Activated CD8-positive, alpha-beta memory T cell treated with anti-CD3 and anti-CD28 coated beads, Interleukin-2, amount 50 U/mL, for 1 hour (primary cell): ENCODE measurements around the gene REPS2.
"Not testable (repeated sequence)": the region's sequence is repeated elsewhere in the genome, so short reads cannot be mapped to it uniquely, and the experiment has no call there.

Source experiments
- DNase-seq: peaks from one replicate; pipeline ENCODE4 v3.0.0-alpha.2; 2020; ENCODE audit errors: extremely low read depth

The REPS2 gene

GRCh38 chrX:16963216-16963615 lies 16.8 kb downstream of the REPS2 start:
- DNase-seq, result no peak

GRCh38 chrX:16964976-16965375 lies 18.5 kb downstream of the REPS2 start:
- not testable (repeated sequence) for DNase-seq

- no peak for DNase-seq
These were observed 20.4 kb downstream of the REPS2 start for GRCh38 chrX:16966752-16967448.

GRCh38 chrX:16968753-16969152 lies 22.3 kb downstream of the REPS2 start:
- DNase-seq, result not testable (repeated sequence)

GRCh38 chrX:16970977-16971376 lies 24.5 kb downstream of the REPS2 start:
- DNase-seq, result no peak

- DNase-seq, result no peak
These were observed 25.2 kb downstream of the REPS2 start for GRCh38 chrX:16971694-16972093.

- DNase-seq, result no peak
These were observed 28.8 kb downstream of the REPS2 start for GRCh38 chrX:16975233-16975632.

- no peak for DNase-seq
These were observed 31.3 kb downstream of the REPS2 start for GRCh38 chrX:16977771-16978170.

GRCh38 chrX:16978193-16978984 lies 31.9 kb downstream of the REPS2 start:
- DNase-seq, result no peak

GRCh38 chrX:16979226-16979625 lies 32.8 kb downstream of the REPS2 start:
- no peak for DNase-seq

GRCh38 chrX:16981209-16981608 lies 34.8 kb downstream of the REPS2 start:
- DNase-seq, result no peak

- no peak for DNase-seq
These were observed 35.5 kb downstream of the REPS2 start for GRCh38 chrX:16981980-16982379.

- no peak for DNase-seq
These were observed 36.6 kb downstream of the REPS2 start for GRCh38 chrX:16983051-16983450.

GRCh38 chrX:16985286-16985685 lies 38.8 kb downstream of the REPS2 start:
- no peak for DNase-seq

- no peak for DNase-seq
These were observed 39.7 kb downstream of the REPS2 start for GRCh38 chrX:16986169-16986568.

- DNase-seq, result no peak
These were observed 43.3 kb downstream of the REPS2 start for GRCh38 chrX:16989750-16990149.

GRCh38 chrX:16990839-16991238 lies 44.4 kb downstream of the REPS2 start:
- no peak for DNase-seq

- DNase-seq, result no peak
These were observed 46.0 kb downstream of the REPS2 start for GRCh38 chrX:16992445-16992844.

- no peak for DNase-seq
These were observed 46.5 kb downstream of the REPS2 start for GRCh38 chrX:16992951-16993350.

GRCh38 chrX:16993791-16994318 lies 47.4 kb downstream of the REPS2 start:
- DNase-seq, result no peak

GRCh38 chrX:16994736-16995135 lies 48.3 kb downstream of the REPS2 start:
- no peak for DNase-seq

- no peak for DNase-seq
These were observed 50.9 kb downstream of the REPS2 start for GRCh38 chrX:16997313-16997712.

- no peak for DNase-seq
These were observed 52.8 kb downstream of the REPS2 start for GRCh38 chrX:16999275-16999674.
